Fibroblast of lung (primary cell): Measurements from ENCODE around the gene MYOM1.

Source experiments
- CTCF ChIP-seq, 2 donors: IDR thresholded peaks in 1 of 2; conservative IDR thresholded peaks in 1 of 2; 1 replicate in 1 of 2; 2 replicates in 1 of 2; pipeline ENCODE4 v1.5.1; 2011 to 2012; ENCODE audit warnings: low read length in 2 of 2, control low read depth in 1 of 2, inconsistent platforms in 1 of 2, low read depth in 1 of 2, mild to moderate bottlenecking in 1 of 2
- EZH2 ChIP-seq: IDR thresholded peaks from 2 replicates; pipeline ENCODE4 v1.5.1; 2012; ENCODE audit warnings: low read length, control low read depth, mild to moderate bottlenecking; ENCODE audit errors: missing control alignments

GRCh38 chr18:3048121-3048520 lies 171.6 kb downstream of the MYOM1 start:
- no peak for TF ChIP-seq EZH2
- TF ChIP-seq CTCF (conservative IDR thresholded peaks at IDR 0.05 in 1 of 2, IDR thresholded peaks at IDR 0.05 in 1 of 2; ENCODE audit: low read depth in 1 of 2, low read length in 2 of 2), result no peak
